Measurements from ENCODE around the gene KCNMA1. TPM values are rescaled to one million over a fixed set of nuclear protein-coding genes. Genes with fewer than 3 reads are reported as not detected.
A peak's percentile ranks its signal among the peaks of the same experiment; 100 is the strongest.
"Not testable (repeated sequence)": the region's sequence is repeated elsewhere in the genome, so short reads cannot be mapped to it uniquely, and the experiment has no call there.

Gene KCNMA1
- 15.8 and 16.3 TPM in 2 replicates for total RNA-seq

- H3K36me3 ChIP-seq (ENCODE audit: control insufficient read depth, insufficient read depth, low read length) = no peaks in the 10 kb centered on the region
- FAIRE-seq (no peak), DNase-seq (ENCODE audit: low read depth) (no peak)
- no peak for TF ChIP-seq CTCF (IDR thresholded peaks at IDR 0.05; ENCODE audit: insufficient read depth, low read length, severe bottlenecking)
- peak within 1 kb of the TSS; percentile 71 for H3K4me3 ChIP-seq (ENCODE audit: low read depth, low read length)
- no peaks in the 10 kb centered on the region for H3K27me3 ChIP-seq (ENCODE audit: control insufficient read depth, insufficient read depth, low read length)
Observed at GRCh38 chr10:77637532-77638320, at the start of gene KCNMA1. Gene KCNMA1 (minus strand): TSS chr10:77637808.

- TF ChIP-seq CTCF (IDR thresholded peaks at IDR 0.05; ENCODE audit: insufficient read depth, low read length, severe bottlenecking) = no peak
- Histone ChIP-seq H3K36me3 (ENCODE audit: control insufficient read depth, insufficient read depth, low read length) (no peaks in the 10 kb centered on the region), H3K4me3 (ENCODE audit: low read depth, low read length) (no peak overlapping the region), H3K27me3 (ENCODE audit: control insufficient read depth, insufficient read depth, low read length) (peaks cover 11% of the 10 kb centered on the region)
- DNase-seq (ENCODE audit: low read depth) (no peak), FAIRE-seq (no peak)
Observed at GRCh38 chr10:77686650-77687417, 49.2 kb upstream of the KCNMA1 start.

- peaks cover 11% of the 10 kb centered on the region for H3K27me3 ChIP-seq (ENCODE audit: control insufficient read depth, insufficient read depth, low read length)
- DNase-seq (ENCODE audit: low read depth) (no peak), FAIRE-seq (no peak)
- TF ChIP-seq CTCF (IDR thresholded peaks at IDR 0.05; ENCODE audit: insufficient read depth, low read length, severe bottlenecking) = no peak
- no peak overlapping the region for H3K4me3 ChIP-seq (ENCODE audit: low read depth, low read length)
- H3K36me3 ChIP-seq (ENCODE audit: control insufficient read depth, insufficient read depth, low read length) = no peaks in the 10 kb centered on the region
Observed at GRCh38 chr10:77686096-77686495, 48.5 kb upstream of the KCNMA1 start.

- Histone ChIP-seq H3K4me3 (ENCODE audit: low read depth, low read length) (no peak overlapping the region), H3K36me3 (ENCODE audit: control insufficient read depth, insufficient read depth, low read length) (no peaks in the 10 kb centered on the region), H3K27me3 (ENCODE audit: control insufficient read depth, insufficient read depth, low read length) (peaks cover 11% of the 10 kb centered on the region)
- no peak for DNase-seq (ENCODE audit: low read depth)
- TF ChIP-seq CTCF (IDR thresholded peaks at IDR 0.05; ENCODE audit: insufficient read depth, low read length, severe bottlenecking) = no peak
- FAIRE-seq = no peak
Observed at GRCh38 chr10:77685432-77685831, 47.8 kb upstream of the KCNMA1 start.

- H3K4me3 ChIP-seq (ENCODE audit: low read depth, low read length); H3K36me3 ChIP-seq (ENCODE audit: control insufficient read depth, insufficient read depth, low read length); DNase-seq (ENCODE audit: low read depth); H3K27me3 ChIP-seq (ENCODE audit: control insufficient read depth, insufficient read depth, low read length); FAIRE-seq: not testable (repeated sequence)
Observed at GRCh38 chr10:77683088-77683432, 45.5 kb upstream of the KCNMA1 start.

GRCh38 chr10:77682393-77683087 is 44.9 kb upstream of the KCNMA1 start:
- Histone ChIP-seq H3K4me3 (ENCODE audit: low read depth, low read length) (no peak overlapping the region), H3K27me3 (ENCODE audit: control insufficient read depth, insufficient read depth, low read length) (peaks cover 10% of the 10 kb centered on the region), H3K36me3 (ENCODE audit: control insufficient read depth, insufficient read depth, low read length) (no peaks in the 10 kb centered on the region)
- TF ChIP-seq CTCF (IDR thresholded peaks at IDR 0.05; ENCODE audit: insufficient read depth, low read length, severe bottlenecking) = no peak
- DNase-seq (ENCODE audit: low read depth) (no peak), FAIRE-seq (no peak)

Data from bronchial epithelial cell (primary cell).